Measurements from ENCODE around the gene AFP. TPM values are rescaled to one million over a fixed set of nuclear protein-coding genes. Genes with fewer than 3 reads are reported as not detected.

The AFP gene
- polyA plus RNA-seq, 1 donor (not counting 4 experiments of a cell fraction or from before 2014, with no cell fraction given), result 1.8 TPM

DNA sequence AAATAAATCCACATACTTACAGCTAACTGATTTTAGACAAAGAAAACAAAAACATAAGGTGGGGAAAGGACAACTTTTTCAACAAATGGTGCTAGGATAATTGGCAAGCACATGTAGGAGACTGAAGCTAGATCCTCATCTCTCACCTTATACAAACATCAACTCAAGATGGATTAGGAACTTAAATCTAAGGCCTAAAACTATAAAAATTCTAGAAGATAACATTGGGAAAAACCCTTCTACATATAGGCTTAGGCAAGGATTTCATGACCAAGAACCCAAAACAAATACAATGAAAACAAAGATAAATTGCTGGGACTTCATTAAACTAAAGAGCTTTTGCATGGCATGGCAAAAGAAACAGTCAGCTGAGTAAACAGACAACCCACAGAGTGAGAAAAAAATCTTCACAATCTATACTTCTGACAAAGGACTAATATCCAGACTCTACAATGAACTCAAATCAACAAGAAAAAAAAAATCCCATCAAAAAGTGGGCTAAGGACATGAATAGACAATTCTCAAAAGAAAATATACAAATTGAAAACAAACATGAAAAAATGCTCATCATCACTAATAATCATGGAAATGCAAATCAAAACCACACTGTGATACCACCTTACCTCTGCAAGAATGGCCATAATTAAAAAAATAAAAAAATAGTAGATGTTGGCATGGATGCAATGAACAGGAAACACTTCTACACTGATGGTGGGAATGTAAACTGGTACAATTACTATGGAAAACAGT lies 14.1 kb upstream of the AFP start:
- TF ChIP-seq EZH2 (IDR thresholded peaks at IDR 0.05; ENCODE audit: low read length), result no peak
- TF ChIP-seq, protein P1, sequence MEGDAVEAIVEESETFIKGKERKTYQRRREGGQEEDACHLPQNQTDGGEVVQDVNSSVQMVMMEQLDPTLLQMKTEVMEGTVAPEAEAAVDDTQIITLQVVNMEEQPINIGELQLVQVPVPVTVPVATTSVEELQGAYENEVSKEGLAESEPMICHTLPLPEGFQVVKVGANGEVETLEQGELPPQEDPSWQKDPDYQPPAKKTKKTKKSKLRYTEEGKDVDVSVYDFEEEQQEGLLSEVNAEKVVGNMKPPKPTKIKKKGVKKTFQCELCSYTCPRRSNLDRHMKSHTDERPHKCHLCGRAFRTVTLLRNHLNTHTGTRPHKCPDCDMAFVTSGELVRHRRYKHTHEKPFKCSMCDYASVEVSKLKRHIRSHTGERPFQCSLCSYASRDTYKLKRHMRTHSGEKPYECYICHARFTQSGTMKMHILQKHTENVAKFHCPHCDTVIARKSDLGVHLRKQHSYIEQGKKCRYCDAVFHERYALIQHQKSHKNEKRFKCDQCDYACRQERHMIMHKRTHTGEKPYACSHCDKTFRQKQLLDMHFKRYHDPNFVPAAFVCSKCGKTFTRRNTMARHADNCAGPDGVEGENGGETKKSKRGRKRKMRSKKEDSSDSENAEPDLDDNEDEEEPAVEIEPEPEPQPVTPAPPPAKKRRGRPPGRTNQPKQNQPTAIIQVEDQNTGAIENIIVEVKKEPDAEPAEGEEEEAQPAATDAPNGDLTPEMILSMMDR (optimal IDR thresholded peaks at IDR 0.05 in 1 of 3, IDR thresholded peaks at IDR 0.05 in 1 of 3, conservative IDR thresholded peaks at IDR 0.05 in 1 of 3; ENCODE audit: extremely low read depth in 1 of 3, insufficient read depth in 2 of 3, low read length in 3 of 3), result no peak
- H3K27me3 ChIP-seq (ENCODE audit: control insufficient read depth, extremely low read depth, insufficient read depth, low read length), result no peaks in the 10 kb centered on the region
- H2AFZ ChIP-seq (ENCODE audit: control insufficient read depth, low read length), result no peak overlapping the region
- H3K79me2 ChIP-seq (ENCODE audit: control insufficient read depth, insufficient read depth, low read length), result no peaks in the 10 kb centered on the region
- no peaks in the 10 kb centered on the region for H3K9me3 ChIP-seq (ENCODE audit: control insufficient read depth, low read depth, low read length)
- DNase-seq (ENCODE audit: low read depth, low spot score) (no peak), FAIRE-seq (no peak)
- H3K36me3 ChIP-seq (ENCODE audit: control insufficient read depth in 2 of 2, extremely low read depth in 1 of 2, insufficient read depth in 2 of 2, low read length in 2 of 2), result no peaks in the 10 kb centered on the region
- no peak overlapping the region for H3K4me2 ChIP-seq (ENCODE audit: control insufficient read depth, extremely low read depth, insufficient read depth, low read depth, low read length)
- dilution Hi-C loops (cut with MboI; ENCODE audit: extremely low pct_ligation_motif_present, low sequenced_read_pairs), result no loop called here
- H3K4me3 ChIP-seq (ENCODE audit: control insufficient read depth in 2 of 3, extremely low read depth in 1 of 3, insufficient read depth in 2 of 3, low read depth in 1 of 3, low read length in 3 of 3), result no peak overlapping the region
- H3K9ac ChIP-seq (ENCODE audit: control insufficient read depth, extremely low read depth, insufficient read depth, low read length), result no peak overlapping the region
- no peak overlapping the region for H3K27ac ChIP-seq (ENCODE audit: control insufficient read depth, insufficient read depth, low read length)
- no peaks in the 10 kb centered on the region for H3K9me1 ChIP-seq (ENCODE audit: control insufficient read depth, extremely low read depth, insufficient read depth, low read length)
- no peaks in the 10 kb centered on the region for H3K4me1 ChIP-seq (ENCODE audit: control insufficient read depth, extremely low read depth, insufficient read depth, low read length)
- H4K20me1 ChIP-seq (ENCODE audit: control insufficient read depth, extremely low read depth, insufficient read depth, low read length), result no peaks in the 10 kb centered on the region

GRCh38 chr4:73422458-73422752 lies 13.6 kb upstream of the AFP start:
- no peak for FAIRE-seq
- Histone ChIP-seq H3K27ac (ENCODE audit: control insufficient read depth, insufficient read depth, low read length) (no peak overlapping the region), H3K4me3 (ENCODE audit: control insufficient read depth in 2 of 3, extremely low read depth in 1 of 3, insufficient read depth in 2 of 3, low read depth in 1 of 3, low read length in 3 of 3) (no peak overlapping the region), H3K9ac (ENCODE audit: control insufficient read depth, extremely low read depth, insufficient read depth, low read length) (no peak overlapping the region), H3K36me3 (ENCODE audit: control insufficient read depth in 2 of 2, extremely low read depth in 1 of 2, insufficient read depth in 2 of 2, low read length in 2 of 2) (no peaks in the 10 kb centered on the region), H3K9me1 (ENCODE audit: control insufficient read depth, extremely low read depth, insufficient read depth, low read length) (no peaks in the 10 kb centered on the region), H3K79me2 (ENCODE audit: control insufficient read depth, insufficient read depth, low read length) (no peaks in the 10 kb centered on the region), H4K20me1 (ENCODE audit: control insufficient read depth, extremely low read depth, insufficient read depth, low read length) (no peaks in the 10 kb centered on the region), H2AFZ (ENCODE audit: control insufficient read depth, low read length) (no peak overlapping the region), H3K9me3 (ENCODE audit: control insufficient read depth, low read depth, low read length) (no peaks in the 10 kb centered on the region), H3K4me2 (ENCODE audit: control insufficient read depth, extremely low read depth, insufficient read depth, low read depth, low read length) (no peak overlapping the region), H3K4me1 (ENCODE audit: control insufficient read depth, extremely low read depth, insufficient read depth, low read length) (no peaks in the 10 kb centered on the region), H3K27me3 (ENCODE audit: control insufficient read depth, extremely low read depth, insufficient read depth, low read length) (no peaks in the 10 kb centered on the region)
- no peak for DNase-seq (ENCODE audit: low read depth, low spot score)
- dilution Hi-C loops (cut with MboI; ENCODE audit: extremely low pct_ligation_motif_present, low sequenced_read_pairs), result no loop called here
- TF ChIP-seq, protein P1 (optimal IDR thresholded peaks at IDR 0.05 in 1 of 3, IDR thresholded peaks at IDR 0.05 in 1 of 3, conservative IDR thresholded peaks at IDR 0.05 in 1 of 3; ENCODE audit: extremely low read depth in 1 of 3, insufficient read depth in 2 of 3, low read length in 3 of 3), result no peak
- TF ChIP-seq EZH2 (IDR thresholded peaks at IDR 0.05; ENCODE audit: low read length), result no peak

Data from keratinocyte (primary cell).